ENCODE data around the gene CPB1. TPM values are rescaled to one million over a fixed set of nuclear protein-coding genes. Genes with fewer than 3 reads are reported as not detected.

The CPB1 gene
- total RNA-seq, 4 donors from 2014 or later, result 0.66 TPM; not detected in 3

- Histone ChIP-seq H3K27me3 (no peaks in the 10 kb centered on the region), H3K36me3 (no peaks in the 10 kb centered on the region), H3K4me1 (no peaks in the 10 kb centered on the region), H3K27ac (no peak overlapping the region), H3K4me3 (no peak overlapping the region), H3K9me3 (no peaks in the 10 kb centered on the region)
- DNase-seq, result no peak
- TF ChIP-seq CTCF (IDR thresholded peaks at IDR 0.05), result no peak
- TF ChIP-seq POLR2A (IDR thresholded peaks at IDR 0.05), result no peak
Measured at GRCh38 chr3:148790851-148791735, 36.5 kb upstream of the CPB1 start.

GRCh38 chr3:148791920-148792319, 35.7 kb upstream of the CPB1 start:
- TF ChIP-seq CTCF (IDR thresholded peaks at IDR 0.05) (no peak), POLR2A (IDR thresholded peaks at IDR 0.05) (no peak)
- DNase-seq, result no peak
- Histone ChIP-seq H3K27me3 (no peaks in the 10 kb centered on the region), H3K36me3 (no peaks in the 10 kb centered on the region), H3K9me3 (no peaks in the 10 kb centered on the region), H3K4me3 (no peak overlapping the region), H3K4me1 (no peaks in the 10 kb centered on the region), H3K27ac (no peak overlapping the region)

- H3K27me3 ChIP-seq, result no peaks in the 10 kb centered on the region
- no peaks in the 10 kb centered on the region for H3K9me3 ChIP-seq
- no peak overlapping the region for H3K27ac ChIP-seq
Measured at GRCh38 chr3:148792516-148792915, 35.1 kb upstream of the CPB1 start.

GRCh38 chr3:148796799-148797198, 30.8 kb upstream of the CPB1 start:
- H3K4me1 ChIP-seq, result no peaks in the 10 kb centered on the region
- H3K9me3 ChIP-seq, result no peaks in the 10 kb centered on the region
- TF ChIP-seq POLR2A (IDR thresholded peaks at IDR 0.05), result no peak
- TF ChIP-seq CTCF (IDR thresholded peaks at IDR 0.05), result no peak
- no peak overlapping the region for H3K4me3 ChIP-seq
- DNase-seq, result no peak
- no peaks in the 10 kb centered on the region for H3K27me3 ChIP-seq
- no peaks in the 10 kb centered on the region for H3K36me3 ChIP-seq
- H3K27ac ChIP-seq, result no peak overlapping the region

More at GRCh38 chr3:148792516-148792915, 35.1 kb upstream of the CPB1 start:
- DNase-seq, result no peak
- H3K4me3 ChIP-seq, result no peak overlapping the region
- no peaks in the 10 kb centered on the region for H3K4me1 ChIP-seq
- no peak for TF ChIP-seq POLR2A (IDR thresholded peaks at IDR 0.05)
- no peaks in the 10 kb centered on the region for H3K36me3 ChIP-seq

GRCh38 chr3:148797795-148798194, 29.8 kb upstream of the CPB1 start:
- H3K4me1 ChIP-seq, result no peaks in the 10 kb centered on the region
- no peak for DNase-seq
- no peak for TF ChIP-seq CTCF (IDR thresholded peaks at IDR 0.05)
- no peak for TF ChIP-seq POLR2A (IDR thresholded peaks at IDR 0.05)
- no peaks in the 10 kb centered on the region for H3K9me3 ChIP-seq
- H3K4me3 ChIP-seq, result no peak overlapping the region
- H3K27me3 ChIP-seq, result no peaks in the 10 kb centered on the region
- H3K36me3 ChIP-seq, result no peaks in the 10 kb centered on the region
- no peak overlapping the region for H3K27ac ChIP-seq

- DNase-seq, result no peak
- H3K4me3 ChIP-seq, result no peak overlapping the region
- H3K36me3 ChIP-seq, result no peaks in the 10 kb centered on the region
- H3K9me3 ChIP-seq, result no peaks in the 10 kb centered on the region
- H3K4me1 ChIP-seq, result no peaks in the 10 kb centered on the region
- H3K27me3 ChIP-seq, result no peaks in the 10 kb centered on the region
- no peak overlapping the region for H3K27ac ChIP-seq
- TF ChIP-seq POLR2A (IDR thresholded peaks at IDR 0.05), result no peak
- no peak for TF ChIP-seq CTCF (IDR thresholded peaks at IDR 0.05)
Measured at GRCh38 chr3:148800414-148800813, 27.2 kb upstream of the CPB1 start.

Data from Peyer's patch (tissue), 4 donors.